Transverse colon (tissue), 4 donors: Measurements from ENCODE around the gene FAM161B. TPM values are rescaled to one million over a fixed set of nuclear protein-coding genes. Genes with fewer than 3 reads are reported as not detected.

Source experiments
- DNase-seq: peaks from one replicate; pipeline ENCODE4 v3.0.0-alpha.2; 2019
- H3K27ac ChIP-seq, 4 donors: fragments of 200-600 bp; sonication (generic); 2 replicates each; pipeline ENCODE4 v1.5.1; 2016 to 2018; ENCODE audit warnings: inconsistent platforms in 4 of 4
- H3K27me3 ChIP-seq: fragments of 200-600 bp; sonication (generic); 2 replicates; pipeline ENCODE4 v1.5.1; 2017; ENCODE audit warnings: inconsistent platforms
- H3K36me3 ChIP-seq, 4 donors: fragments of 200-600 bp; sonication (generic); 2 replicates each; pipeline ENCODE4 v1.5.1; 2017 to 2019; ENCODE audit warnings: inconsistent platforms in 4 of 4
- H3K4me1 ChIP-seq, 4 donors: fragments of 200-600 bp; sonication (generic); 2 replicates each; pipeline ENCODE4 v1.5.1; 2017 to 2020; ENCODE audit warnings: inconsistent platforms in 4 of 4
- H3K4me3 ChIP-seq, 4 donors: fragments of 200-600 bp; sonication (generic); 1 replicate in 1 of 4; 2 replicates in 3 of 4; pipeline versions ENCODE4 v1.5.1 to v1.6.1; 2017 to 2019; ENCODE audit warnings: inconsistent platforms in 4 of 4
- H3K9me3 ChIP-seq, 2 donors: fragments of 200-600 bp; sonication (generic); 2 replicates each; pipeline ENCODE4 v1.5.1; 2017 to 2019; ENCODE audit warnings: inconsistent platforms in 2 of 2
- EP300 ChIP-seq: sonication (generic); formaldehyde crosslinking; IDR thresholded peaks from one replicate; pipeline ENCODE4 v1.6.1; 2017; ENCODE audit warnings: antibody characterized with exemption, low read depth
- POLR2A ChIP-seq: fragments of 450-650 bp; IDR thresholded peaks from one replicate; pipeline ENCODE4 v1.6.1; 2016; ENCODE audit warnings: antibody characterized with exemption, mild to moderate bottlenecking, moderate library complexity
- POLR2AphosphoS5 ChIP-seq, 3 donors: sonication (generic); formaldehyde crosslinking; IDR thresholded peaks; one replicate each; pipeline ENCODE4 v1.6.1; 2016; ENCODE audit warnings: antibody characterized with exemption in 3 of 3
- WGBS, 2 donors: methylation state at CpG; one replicate each; pipeline ENCODE4 v1.1.5; 2018; ENCODE audit warnings: low coverage in 1 of 2; 5-methylcytosine and 5-hydroxymethylcytosine counted together
- in situ Hi-C, 4 donors: fragments of 200-750 bp; cut with MboI; loops; one replicate each; pipeline versions ENCODE4 v1.15.0 to v1.15.1; 2017; ENCODE audit warnings: low sequenced_read_pairs in 3 of 4, low pct_ligation_motif_present in 1 of 4, low pct_unique_long_range_greater_than_20kb in 1 of 4
- intact Hi-C: fragments of 100-400 bp; cut with DNase I; formaldehyde crosslinking; loops from one replicate; pipeline ENCODE4 v1.15.1; 2023; ENCODE audit warnings: low total_unique reads
- total RNA-seq, 4 donors: library from RNA; depleted of rRNA; stranded (reverse); fragments of >200 nt; gene quantifications; one replicate each; pipeline ENCODE4 v1.1.0, GENCODE V29; 2016
- TF ChIP-seq, protein P1 (sequence below), 5 experiments: fragments of 200-600 bp in 3 of 5; fragments of 450-650 bp in 2 of 5; sonication (generic) in 3 of 5; IDR thresholded peaks; 1 replicate in 2 of 5; 2 replicates in 3 of 5; pipeline ENCODE4 v1.5.1; 2016 to 2017; ENCODE audit warnings: antibody characterized with exemption in 5 of 5, inconsistent platforms in 3 of 5, mild to moderate bottlenecking in 2 of 5, moderate library complexity in 1 of 5

Gene FAM161B
- total RNA-seq, 4 donors from 2014 or later = 2.4 to 7.2 (median 4.8) TPM

DNA sequence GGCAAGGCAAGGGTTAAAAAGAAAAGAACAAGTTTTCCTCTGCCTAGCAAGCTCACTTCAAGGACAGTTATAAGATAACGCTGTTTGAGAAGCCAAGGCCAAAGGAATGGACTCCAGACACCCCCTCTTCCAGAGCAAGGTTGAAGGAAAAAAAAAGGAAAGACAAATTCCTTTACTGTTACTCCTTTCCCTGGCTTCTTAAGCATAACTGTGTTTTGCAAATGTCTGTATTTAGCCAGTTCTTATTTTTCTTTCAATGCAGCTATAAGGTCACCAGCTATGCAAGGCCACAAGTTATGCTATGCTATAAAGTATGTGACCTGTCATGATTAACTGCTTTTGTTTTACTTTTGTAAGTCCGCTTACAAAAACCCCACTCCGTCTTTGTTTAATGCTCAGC lies 36.6 kb downstream of the FAM161B start:
- 84 to 86% methylated on average over 3 of the region's 3 CpGs for WGBS, 2 donors
- no peaks in the 10 kb centered on the region for H3K27me3 ChIP-seq
- H3K4me1 ChIP-seq = no peaks in the 10 kb centered on the region
- no peak overlapping the region for H3K27ac ChIP-seq
- H3K9me3 ChIP-seq = no peaks in the 10 kb centered on the region
- peaks cover 0 to 67% (median 24%) of the 10 kb centered on the region in 4 donors for H3K36me3 ChIP-seq
- intact Hi-C loops = no loop called here
- TF ChIP-seq POLR2AphosphoS5 (IDR thresholded peaks at IDR 0.05) (no peak), POLR2A (no peak), EP300 (no peak)
- TF ChIP-seq, protein P1, sequence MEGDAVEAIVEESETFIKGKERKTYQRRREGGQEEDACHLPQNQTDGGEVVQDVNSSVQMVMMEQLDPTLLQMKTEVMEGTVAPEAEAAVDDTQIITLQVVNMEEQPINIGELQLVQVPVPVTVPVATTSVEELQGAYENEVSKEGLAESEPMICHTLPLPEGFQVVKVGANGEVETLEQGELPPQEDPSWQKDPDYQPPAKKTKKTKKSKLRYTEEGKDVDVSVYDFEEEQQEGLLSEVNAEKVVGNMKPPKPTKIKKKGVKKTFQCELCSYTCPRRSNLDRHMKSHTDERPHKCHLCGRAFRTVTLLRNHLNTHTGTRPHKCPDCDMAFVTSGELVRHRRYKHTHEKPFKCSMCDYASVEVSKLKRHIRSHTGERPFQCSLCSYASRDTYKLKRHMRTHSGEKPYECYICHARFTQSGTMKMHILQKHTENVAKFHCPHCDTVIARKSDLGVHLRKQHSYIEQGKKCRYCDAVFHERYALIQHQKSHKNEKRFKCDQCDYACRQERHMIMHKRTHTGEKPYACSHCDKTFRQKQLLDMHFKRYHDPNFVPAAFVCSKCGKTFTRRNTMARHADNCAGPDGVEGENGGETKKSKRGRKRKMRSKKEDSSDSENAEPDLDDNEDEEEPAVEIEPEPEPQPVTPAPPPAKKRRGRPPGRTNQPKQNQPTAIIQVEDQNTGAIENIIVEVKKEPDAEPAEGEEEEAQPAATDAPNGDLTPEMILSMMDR (IDR thresholded peaks at IDR 0.05) = no peak
- in situ Hi-C loops = no loop called here
- no peak for DNase-seq
- no peak overlapping the region for H3K4me3 ChIP-seq

DNA sequence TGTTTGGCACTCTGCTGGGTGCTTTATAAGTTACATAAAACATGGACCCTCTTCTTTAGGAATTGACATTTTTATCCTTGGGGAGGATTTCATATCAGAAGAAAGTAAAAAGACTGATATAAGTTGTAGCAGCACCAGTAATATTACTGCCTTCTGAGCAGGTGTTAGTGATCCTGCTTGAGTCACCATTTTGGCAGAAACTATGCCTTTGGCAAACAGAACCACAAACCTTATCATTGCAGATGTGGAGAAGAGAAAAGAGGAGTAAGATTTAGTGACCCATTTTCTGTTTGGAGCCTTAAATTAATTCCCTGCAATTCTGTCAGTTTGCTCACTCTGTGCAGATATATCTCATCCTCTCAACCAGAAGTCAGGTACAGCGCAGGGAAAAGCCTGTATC lies 40.2 kb downstream of the FAM161B start:
- no peak overlapping the region for H3K27ac ChIP-seq
- no peaks in the 10 kb centered on the region for H3K27me3 ChIP-seq
- in situ Hi-C loops (no loop called here), intact Hi-C loops (no loop called here)
- H3K4me3 ChIP-seq = no peak overlapping the region
- H3K9me3 ChIP-seq = no peaks in the 10 kb centered on the region
- H3K36me3 ChIP-seq = peaks cover 0 to 89% (median 36%) of the 10 kb centered on the region in 4 donors
- TF ChIP-seq EP300 (no peak), POLR2A (no peak), POLR2AphosphoS5 (IDR thresholded peaks at IDR 0.05) (no peak)
- TF ChIP-seq, protein P1 (IDR thresholded peaks at IDR 0.05) = no peak
- no peaks in the 10 kb centered on the region for H3K4me1 ChIP-seq
- no peak for DNase-seq
- 87% methylated on average over 1 of the region's 1 CpG; no CpG with 5 or more reads in 1 of the 2 donors for WGBS, 2 donors

DNA sequence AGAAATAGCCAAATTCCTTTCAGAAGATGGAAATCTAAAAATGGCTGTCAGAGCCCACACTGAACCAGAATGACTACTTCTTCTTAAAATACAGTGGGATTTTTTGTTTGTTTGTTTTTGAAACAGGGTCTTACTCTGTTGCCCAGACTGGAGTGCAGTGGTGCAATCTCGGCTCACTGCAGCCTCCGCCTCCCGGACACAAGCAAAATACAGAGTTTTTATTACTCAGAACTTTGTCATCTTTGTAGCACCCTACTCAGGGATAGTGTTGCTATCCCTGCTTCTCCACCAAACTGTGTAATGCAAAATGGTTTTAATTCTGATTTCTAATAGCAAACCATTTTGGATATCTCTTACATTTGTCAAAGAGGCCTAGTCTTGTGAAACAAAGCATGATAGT lies 46.9 kb downstream of the FAM161B start:
- H3K27me3 ChIP-seq = no peaks in the 10 kb centered on the region
- in situ Hi-C loops = no loop called here
- no peaks in the 10 kb centered on the region for H3K9me3 ChIP-seq
- WGBS, 2 donors = 67 to 77% methylated on average over 3 of the region's 3 CpGs
- intact Hi-C loops = no loop called here
- TF ChIP-seq EP300 (no peak), POLR2AphosphoS5 (IDR thresholded peaks at IDR 0.05) (no peak), POLR2A (no peak)
- TF ChIP-seq, protein P1 (IDR thresholded peaks at IDR 0.05) = no peak
- DNase-seq = no peak
- no peaks in the 10 kb centered on the region for H3K4me1 ChIP-seq
- H3K27ac ChIP-seq = no peak overlapping the region
- peaks cover 0 to 77% (median 28%) of the 10 kb centered on the region in 4 donors for H3K36me3 ChIP-seq
- H3K4me3 ChIP-seq = no peak overlapping the region

DNA sequence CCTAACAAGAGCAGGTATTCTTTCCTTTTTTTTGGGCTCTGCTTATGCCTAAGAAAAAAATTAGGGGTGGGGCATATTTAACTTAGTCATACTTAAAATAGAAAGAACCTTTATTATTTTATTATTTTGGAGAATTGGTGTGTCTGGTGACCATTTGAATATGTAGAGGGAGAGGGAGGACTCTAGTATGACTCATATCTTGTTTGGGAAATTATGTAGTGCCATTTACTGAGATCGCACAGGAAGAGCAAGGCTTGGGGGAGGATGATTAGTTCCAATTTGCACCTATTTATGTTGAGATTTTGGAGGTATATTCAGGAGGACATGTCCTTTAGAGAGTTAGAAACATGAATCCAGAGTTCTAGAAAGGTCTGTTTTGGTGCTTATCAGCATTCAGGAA lies 53.4 kb downstream of the FAM161B start:
- Histone ChIP-seq H3K36me3 (peaks cover 0 to 73% (median 25%) of the 10 kb centered on the region in 4 donors), H3K9me3 (no peaks in the 10 kb centered on the region), H3K4me3 (no peak overlapping the region), H3K27ac (peak overlapping the region in 1 of 4 donors; percentile 12), H3K4me1 (peaks cover 0 to 6% (median 0%) of the 10 kb centered on the region in 4 donors), H3K27me3 (no peaks in the 10 kb centered on the region)
- DNase-seq = no peak
- TF ChIP-seq POLR2A (no peak), EP300 (no peak), POLR2AphosphoS5 (IDR thresholded peaks at IDR 0.05) (no peak)
- TF ChIP-seq, protein P1 (IDR thresholded peaks at IDR 0.05) = no peak
- in situ Hi-C loops (no loop called here), intact Hi-C loops (no loop called here)
- 71 to 100% methylated on average over 1 of the region's 1 CpG for WGBS, 2 donors
